WI38 (cell line): ENCODE results near the gene TPBG.

Source experiments
- H3K4me3 ChIP-seq: 2 replicates; pipeline ENCODE4 v1.5.1; 2011; ENCODE audit warnings: low read depth, mild to moderate bottlenecking, control low read depth, low read length
- CTCF ChIP-seq: IDR thresholded peaks from 2 replicates; pipeline ENCODE4 v1.5.1; 2012; ENCODE audit warnings: low read depth, mild to moderate bottlenecking, control low read depth, low read length

The TPBG gene

GRCh38 chr6:82337688-82338257, 25.8 kb upstream of the TPBG start:
- no peak for TF ChIP-seq CTCF
- no peak overlapping the region for H3K4me3 ChIP-seq

DNA sequence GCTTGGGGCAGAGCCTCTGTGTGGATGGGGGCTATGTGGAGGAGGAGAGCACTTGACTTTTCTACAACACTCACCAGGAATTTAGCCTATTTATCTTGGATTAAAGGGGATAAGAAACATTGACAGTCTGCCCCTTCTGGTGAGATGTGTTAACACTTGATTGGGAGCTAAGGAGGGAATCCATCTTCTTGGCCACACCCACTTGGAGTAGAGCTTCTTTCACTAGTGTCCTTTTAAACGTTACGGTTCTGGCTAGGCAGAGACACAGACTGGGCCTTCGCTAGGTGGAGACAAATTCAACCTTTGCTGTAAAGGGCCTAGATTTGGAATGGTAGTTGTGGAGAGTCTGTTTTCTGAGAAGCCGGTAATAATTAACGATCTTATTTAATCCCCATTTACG, 15.5 kb upstream of the TPBG start:
- no peak overlapping the region for H3K4me3 ChIP-seq
- TF ChIP-seq CTCF = no peak

DNA sequence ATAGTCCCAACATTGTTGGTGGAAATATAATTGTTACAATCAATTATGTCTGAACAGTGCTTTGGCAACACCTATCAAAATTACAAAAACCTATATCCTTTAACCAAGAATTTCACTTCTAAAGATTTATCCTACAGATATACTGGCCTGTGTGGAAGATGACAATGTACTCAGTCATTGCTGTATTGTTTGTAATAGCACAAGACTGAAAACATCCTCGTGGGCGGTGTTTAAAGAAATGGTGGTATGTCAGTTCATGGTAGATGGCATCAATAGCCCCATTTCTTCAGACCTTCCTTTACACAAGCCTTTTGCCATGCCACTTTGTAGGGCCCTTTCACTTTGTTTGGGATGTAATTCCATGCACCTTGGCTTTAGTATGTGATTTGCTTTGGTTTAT, 9.8 kb upstream of the TPBG start:
- H3K4me3 ChIP-seq = no peak overlapping the region
- TF ChIP-seq CTCF = no peak

- TF ChIP-seq CTCF = no peak
- no peak overlapping the region for H3K4me3 ChIP-seq
Observed at GRCh38 chr6:82360552-82360951, 3.1 kb upstream of the TPBG start.

DNA sequence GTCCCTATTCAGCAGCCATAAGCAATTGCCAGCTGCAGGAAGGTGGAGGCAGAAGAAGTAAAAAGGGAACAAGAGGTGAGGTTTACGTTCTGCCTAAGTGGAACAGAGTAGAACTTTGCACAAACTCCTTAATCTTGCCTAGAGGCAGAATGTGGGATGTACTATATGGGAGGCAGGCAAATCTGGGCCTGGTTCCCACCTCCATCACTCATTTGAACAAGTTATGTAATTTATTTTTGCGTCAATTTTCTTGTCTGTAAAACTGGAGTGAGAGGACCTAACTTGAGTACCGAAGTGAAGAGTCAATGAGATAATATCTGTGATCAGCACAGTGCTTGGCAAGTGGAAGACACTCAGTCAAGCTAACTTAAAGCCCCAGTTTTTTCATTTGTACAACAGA, 2.0 kb upstream of the TPBG start:
- no peak overlapping the region for H3K4me3 ChIP-seq
- TF ChIP-seq CTCF = no peak

GRCh38 chr6:82362144-82362543, 1.5 kb upstream of the TPBG start:
- TF ChIP-seq CTCF = no peak
- peak overlapping the region; percentile 96 for H3K4me3 ChIP-seq

DNA sequence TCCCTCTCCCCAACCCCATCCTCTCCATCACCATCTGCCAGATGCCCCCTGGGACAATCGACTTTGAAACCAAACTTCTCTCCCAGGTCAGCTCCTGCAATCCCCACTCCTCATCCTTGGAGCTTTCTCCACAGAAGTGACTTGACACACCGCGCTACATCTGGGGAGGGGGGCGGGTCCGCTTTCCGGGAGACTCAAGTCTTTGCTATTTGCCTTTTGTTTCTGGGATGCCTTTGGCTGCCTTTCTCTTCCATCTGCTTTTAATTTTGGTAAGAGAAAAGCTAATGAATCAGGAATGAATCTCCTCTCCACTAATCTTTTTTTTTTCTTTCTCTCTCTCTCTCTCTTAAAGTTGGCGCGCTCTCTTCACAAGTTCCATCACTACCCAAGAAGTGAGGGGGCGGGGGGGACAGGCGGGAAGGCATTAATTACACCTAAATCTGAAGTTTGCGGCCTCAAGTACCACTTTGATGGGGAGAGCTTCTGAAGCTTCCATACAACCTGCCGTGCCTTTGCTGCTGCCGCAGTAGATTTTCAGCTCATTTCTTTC, 664 bp upstream of the TPBG start:
- no peak for TF ChIP-seq CTCF
- H3K4me3 ChIP-seq = peak overlapping the region; percentile 96
